GM12872 (cell line): ENCODE results near the gene TMEM267.

Experiments used
- TF ChIP-seq, protein P1 (sequence below): IDR thresholded peaks from 3 replicates; pipeline ENCODE4 v1.5.1; 2011; ENCODE audit warnings: low read depth, mild to moderate bottlenecking, low read length, moderate library complexity; ENCODE audit not compliant: insufficient read depth

The TMEM267 gene

DNA sequence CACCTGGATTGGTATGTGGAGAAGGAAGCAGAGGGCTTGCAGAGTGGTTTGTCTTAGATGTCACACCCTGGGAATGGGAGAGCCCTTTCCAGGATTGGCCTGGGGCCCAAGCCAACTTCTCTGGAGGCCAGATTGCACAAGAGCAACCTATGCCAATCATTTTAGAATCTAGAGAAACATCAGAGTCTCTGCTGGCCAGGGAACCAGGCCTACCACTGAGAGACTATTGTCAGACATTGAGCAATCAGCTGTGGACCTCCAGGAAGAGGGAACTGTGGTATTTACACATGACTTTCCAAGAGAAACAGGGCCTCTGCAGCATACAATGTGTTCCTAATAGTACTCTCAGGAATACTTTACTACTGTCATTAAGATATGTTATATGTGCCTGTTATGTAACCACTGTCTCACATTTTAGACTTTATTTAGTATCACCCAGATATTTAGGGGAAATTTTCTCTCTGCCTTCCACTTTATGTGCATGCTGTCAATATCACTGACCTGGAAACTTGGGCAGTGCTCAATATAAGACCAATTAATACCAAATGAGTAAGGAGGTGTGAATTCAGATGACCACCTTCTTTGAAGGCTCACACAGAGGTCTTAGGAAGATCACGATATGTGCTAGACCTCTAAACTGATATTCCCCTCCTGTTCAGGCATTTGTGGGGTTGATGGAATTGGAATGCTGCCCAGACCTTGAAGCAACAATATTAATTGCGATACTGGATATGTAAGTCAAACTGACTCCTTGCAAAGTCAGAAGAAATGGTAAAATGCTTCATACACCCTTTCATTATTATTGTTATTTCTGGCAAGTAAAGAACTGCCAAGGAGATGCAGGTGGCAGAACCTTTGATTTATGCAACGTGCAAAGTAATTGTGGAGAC, 50.9 kb downstream of the TMEM267 start:
- TF ChIP-seq, protein P1, sequence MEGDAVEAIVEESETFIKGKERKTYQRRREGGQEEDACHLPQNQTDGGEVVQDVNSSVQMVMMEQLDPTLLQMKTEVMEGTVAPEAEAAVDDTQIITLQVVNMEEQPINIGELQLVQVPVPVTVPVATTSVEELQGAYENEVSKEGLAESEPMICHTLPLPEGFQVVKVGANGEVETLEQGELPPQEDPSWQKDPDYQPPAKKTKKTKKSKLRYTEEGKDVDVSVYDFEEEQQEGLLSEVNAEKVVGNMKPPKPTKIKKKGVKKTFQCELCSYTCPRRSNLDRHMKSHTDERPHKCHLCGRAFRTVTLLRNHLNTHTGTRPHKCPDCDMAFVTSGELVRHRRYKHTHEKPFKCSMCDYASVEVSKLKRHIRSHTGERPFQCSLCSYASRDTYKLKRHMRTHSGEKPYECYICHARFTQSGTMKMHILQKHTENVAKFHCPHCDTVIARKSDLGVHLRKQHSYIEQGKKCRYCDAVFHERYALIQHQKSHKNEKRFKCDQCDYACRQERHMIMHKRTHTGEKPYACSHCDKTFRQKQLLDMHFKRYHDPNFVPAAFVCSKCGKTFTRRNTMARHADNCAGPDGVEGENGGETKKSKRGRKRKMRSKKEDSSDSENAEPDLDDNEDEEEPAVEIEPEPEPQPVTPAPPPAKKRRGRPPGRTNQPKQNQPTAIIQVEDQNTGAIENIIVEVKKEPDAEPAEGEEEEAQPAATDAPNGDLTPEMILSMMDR, result no peak

DNA sequence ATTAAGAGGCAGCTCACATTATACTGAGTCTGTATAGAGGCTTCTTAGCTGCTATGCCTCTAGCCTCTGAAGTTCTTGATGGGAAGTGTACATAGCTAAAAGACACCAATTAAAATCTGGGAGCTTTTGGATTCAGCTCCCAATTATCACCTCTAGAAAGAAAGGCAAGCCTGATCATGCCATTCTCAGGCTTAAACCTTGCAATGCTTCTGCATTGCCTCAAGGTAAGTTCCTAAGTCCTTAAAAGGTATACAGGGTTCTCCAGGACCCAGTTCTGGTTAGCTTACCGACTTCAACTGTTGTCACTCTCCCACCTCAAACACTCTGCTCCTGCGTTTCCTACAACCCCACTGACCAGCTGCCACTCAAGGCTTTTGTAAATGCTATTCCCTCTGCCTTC, 54.0 kb downstream of the TMEM267 start:
- TF ChIP-seq, protein P1, result no peak

DNA sequence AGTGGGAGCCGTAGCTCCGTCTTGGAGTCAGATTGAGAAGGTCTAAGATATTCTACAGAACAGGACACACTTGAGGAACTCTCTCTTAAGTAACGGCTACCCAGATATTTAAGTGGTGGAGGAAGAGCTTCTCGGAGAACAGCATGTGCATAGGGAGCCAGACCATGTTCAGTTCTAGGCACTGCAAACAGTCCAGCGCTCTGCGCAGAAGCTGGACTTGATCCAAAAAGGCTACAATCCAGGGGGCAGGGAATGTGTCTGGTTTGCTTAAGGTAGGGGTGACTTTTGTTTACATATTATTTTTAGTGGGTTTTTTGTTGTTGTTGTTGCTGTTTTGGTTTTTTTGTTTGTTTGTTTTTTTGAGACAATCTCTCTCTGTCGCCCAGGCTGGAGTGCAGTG, 54.6 kb downstream of the TMEM267 start:
- TF ChIP-seq, protein P1, result no peak

DNA sequence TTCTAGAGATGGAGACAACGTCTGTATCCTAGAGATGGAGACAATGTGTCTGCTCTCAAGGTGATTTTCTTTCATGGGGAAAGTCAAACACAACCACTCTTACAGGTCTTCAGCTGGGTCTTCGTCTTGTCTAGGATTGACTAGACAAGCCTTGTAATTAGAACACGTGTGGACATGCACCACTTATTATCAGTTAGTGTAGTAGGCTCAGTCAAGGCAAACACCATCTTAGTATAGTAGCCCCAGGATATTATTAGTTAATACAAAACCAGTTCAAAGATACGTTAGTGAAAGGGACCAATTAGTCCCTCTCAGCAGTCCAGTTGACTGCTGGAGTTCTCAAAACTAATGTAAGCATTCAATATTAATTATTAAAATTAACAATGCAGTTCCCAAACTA, 56.4 kb downstream of the TMEM267 start:
- TF ChIP-seq, protein P1, result no peak

DNA sequence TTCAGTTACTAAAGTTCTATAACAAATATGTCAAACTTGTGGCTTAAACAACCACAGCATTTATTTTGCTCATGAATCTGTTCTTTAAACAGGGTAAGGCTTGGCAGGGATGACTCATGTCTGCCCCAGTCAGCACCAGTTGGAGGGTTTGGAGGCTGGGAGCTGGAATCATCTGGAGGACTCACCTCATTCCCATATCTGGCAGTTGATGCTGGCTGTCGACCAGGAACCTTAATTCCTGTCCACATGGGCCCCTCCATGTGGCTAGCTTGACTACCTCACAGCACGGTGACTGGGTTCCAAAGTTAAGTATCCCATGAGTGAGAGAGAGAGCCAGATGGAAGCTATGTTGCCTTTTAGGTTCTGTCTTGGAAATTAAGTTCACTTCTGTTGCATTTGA, 57.7 kb downstream of the TMEM267 start:
- TF ChIP-seq, protein P1, result no peak

DNA sequence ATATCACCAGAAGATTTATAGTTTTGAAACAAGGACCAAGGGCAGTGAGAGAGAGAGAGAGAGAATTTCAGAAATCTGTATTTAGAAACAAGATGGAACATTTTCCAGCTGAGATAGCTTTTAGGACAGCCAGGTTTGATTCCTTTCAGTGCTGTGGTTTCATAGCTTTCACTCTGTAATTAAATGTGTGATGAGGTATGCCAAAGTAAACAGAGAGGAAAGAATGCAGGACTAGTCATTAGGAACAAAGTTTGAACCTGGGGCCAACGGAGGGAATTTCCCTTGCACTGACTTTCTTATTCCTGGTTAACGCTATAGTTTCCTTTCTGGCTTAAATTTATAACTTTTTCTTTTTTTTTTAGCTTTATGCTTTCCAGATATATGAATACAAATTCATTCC, 61.5 kb downstream of the TMEM267 start:
- TF ChIP-seq, protein P1, result no peak

DNA sequence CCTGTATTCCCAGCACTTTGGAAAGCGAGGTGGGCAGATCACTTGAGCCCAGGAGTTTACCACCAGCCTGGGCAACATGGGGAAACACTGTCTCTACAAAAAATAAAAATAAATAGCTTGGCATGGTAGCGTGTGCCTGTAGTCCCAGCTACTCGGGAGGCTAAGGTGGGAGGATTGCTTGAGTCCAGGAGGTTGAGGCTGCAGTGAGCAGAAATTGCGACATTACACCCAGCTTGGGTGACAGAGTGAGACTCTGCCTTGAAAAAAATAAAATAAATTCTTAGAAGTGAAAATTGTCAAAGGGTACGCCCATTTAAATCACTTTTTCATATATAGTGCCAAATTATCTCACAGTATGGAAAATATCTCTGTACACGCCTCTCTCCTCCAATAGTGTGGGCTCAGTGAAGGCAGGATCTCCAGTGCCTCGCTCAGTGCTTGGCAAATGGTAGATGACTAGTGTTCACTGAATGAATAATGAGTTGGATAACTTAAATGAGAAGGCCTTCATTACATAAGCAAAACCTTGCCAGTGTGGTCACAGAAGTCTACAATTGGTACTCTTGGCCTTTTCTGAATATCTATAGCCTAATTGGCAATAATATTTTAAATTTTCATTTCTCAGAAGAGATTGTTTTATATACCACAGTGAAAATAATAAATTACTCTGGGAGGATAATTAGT, 62.1 kb downstream of the TMEM267 start:
- TF ChIP-seq, protein P1, result no peak
